Right lobe of liver (tissue), 6 donors: ENCODE measurements around the gene TTC36. TPM values are rescaled to one million over a fixed set of nuclear protein-coding genes. Genes with fewer than 3 reads are reported as not detected.
A peak's percentile ranks its signal among the peaks of the same experiment; 100 is the strongest.

ENCODE experiments used
- ATAC-seq, 4 donors: fragments of 200-7000 bp; cut with Tn5 transposase; one replicate each; pipeline ENCODE4 v1.9.1; 2020; ENCODE audit warnings: mild to moderate bottlenecking in 4 of 4, moderate library complexity in 4 of 4
- DNase-seq, 3 donors: peaks; one replicate each; pipeline ENCODE4 v3.0.0-alpha.2; 2020
- H3K27ac ChIP-seq, 3 donors: fragments of 200-600 bp; one replicate each; pipeline ENCODE4 v1.8.0; 2022
- H3K27me3 ChIP-seq, 2 donors: fragments of 200-600 bp; one replicate each; pipeline ENCODE4 v1.8.0; 2022
- H3K36me3 ChIP-seq, 4 donors: fragments of 200-600 bp; sonication (generic) in 1 of 4; one replicate each; pipeline versions ENCODE4 v1.5.1 to v1.8.0; 2017 to 2022; ENCODE audit warnings: control low read depth in 1 of 4
- H3K4me1 ChIP-seq, 4 donors: fragments of 200-600 bp; sonication (generic) in 1 of 4; one replicate each; pipeline versions ENCODE4 v1.5.1 to v1.8.0; 2017 to 2022; ENCODE audit warnings: control low read depth in 1 of 4
- H3K4me3 ChIP-seq, 3 donors: fragments of 200-600 bp; one replicate each; pipeline ENCODE4 v1.8.0; 2022
- H3K9me3 ChIP-seq, 4 donors: fragments of 200-600 bp; sonication (generic) in 1 of 4; one replicate each; pipeline versions ENCODE4 v1.5.1 to v1.8.0; 2017 to 2022; ENCODE audit warnings: control low read depth in 1 of 4
- POLR2A ChIP-seq: fragments of 450-650 bp; IDR thresholded peaks from one replicate; pipeline ENCODE4 v1.6.1; 2017; ENCODE audit warnings: antibody characterized with exemption, mild to moderate bottlenecking
- WGBS: methylation state at CpG from one replicate; pipeline ENCODE4 v1.1.6; 2018; ENCODE audit warnings: low coverage, low lambda C conversion rate; ENCODE audit not compliant: insufficient coverage; ENCODE audit errors: missing lambda C conversion rate; 5-methylcytosine and 5-hydroxymethylcytosine counted together
- intact Hi-C, 2 donors: fragments of 100-400 bp; cut with DNase I; formaldehyde crosslinking; loops; one replicate each; pipeline versions ENCODE4 v1.11.2 to v1.14.1; 2022
- total RNA-seq, 6 experiments: library from RNA; depleted of rRNA in 2 of 6; stranded (reverse); fragments of >200 nt in 2 of 6; fragmentation: NEBNext Ultra II Directional in 3 of 6; extraction: Animal tissue kit (Norgen Biotek cat#: 25700) in 3 of 6; gene quantifications; one replicate each; pipeline versions ENCODE4 v1.1.0 to v1.2.4, GENCODE V29; 2016 to 2023
- TF ChIP-seq, protein P1 (sequence below), 4 donors: fragments of 200-600 bp in 3 of 4; fragments of 450-650 bp in 1 of 4; IDR thresholded peaks; one replicate each; pipeline versions ENCODE4 v1.5.1 to v1.8.0; 2016 to 2022; ENCODE audit warnings: antibody characterized with exemption in 4 of 4, mild to moderate bottlenecking in 2 of 4
- donor health status: DM: no; HTN: yes; CAD: no.
- donor health status: DM: no; HTN: no; CAD: no.
- donor health status: DM: no; HTN: no; CAD: no.
- donor health status: DM: no; HTN: yes; CAD: no.
- donor health status: DM: no; HTN: yes; CAD: no.

TTC36 gene
- total RNA-seq, 6 experiments from 2014 or later: 21.5 to 88.3 (median 50.6) TPM

DNA sequence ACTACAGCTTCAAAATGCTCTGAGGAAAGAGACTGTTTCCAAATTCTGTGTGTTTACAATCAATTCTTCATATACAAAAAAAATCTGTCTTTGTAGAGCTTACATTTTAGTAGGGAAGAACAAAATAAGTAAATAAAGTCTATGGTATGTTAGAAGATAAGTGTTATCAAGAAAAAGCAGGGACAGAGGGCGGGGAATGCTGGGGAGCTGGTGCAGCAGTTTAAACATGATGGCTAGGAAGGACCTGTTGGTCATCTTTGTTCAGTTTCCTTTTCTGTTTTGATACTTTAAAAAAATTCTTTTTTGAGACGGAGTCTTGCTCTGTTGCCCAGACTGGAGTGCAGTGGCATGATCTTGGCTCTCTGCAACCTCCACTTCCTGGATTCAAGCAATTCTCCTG, 19.9 kb downstream of the TTC36 start:
- no peak for DNase-seq
- WGBS: 95% methylated on average over 2 of the region's 2 CpGs
- intact Hi-C loops: no loop called here
- Histone ChIP-seq H3K36me3 (peaks cover 0 to 12% (median 2%) of the 10 kb centered on the region in 4 donors), H3K4me3 (no peak overlapping the region), H3K27me3 (no peaks in the 10 kb centered on the region), H3K4me1 (peaks cover 0 to 31% (median 7%) of the 10 kb centered on the region in 4 donors), H3K9me3 (no peaks in the 10 kb centered on the region), H3K27ac (no peak overlapping the region)
- no peak for ATAC-seq
- TF ChIP-seq POLR2A: no peak
- TF ChIP-seq, protein P1, sequence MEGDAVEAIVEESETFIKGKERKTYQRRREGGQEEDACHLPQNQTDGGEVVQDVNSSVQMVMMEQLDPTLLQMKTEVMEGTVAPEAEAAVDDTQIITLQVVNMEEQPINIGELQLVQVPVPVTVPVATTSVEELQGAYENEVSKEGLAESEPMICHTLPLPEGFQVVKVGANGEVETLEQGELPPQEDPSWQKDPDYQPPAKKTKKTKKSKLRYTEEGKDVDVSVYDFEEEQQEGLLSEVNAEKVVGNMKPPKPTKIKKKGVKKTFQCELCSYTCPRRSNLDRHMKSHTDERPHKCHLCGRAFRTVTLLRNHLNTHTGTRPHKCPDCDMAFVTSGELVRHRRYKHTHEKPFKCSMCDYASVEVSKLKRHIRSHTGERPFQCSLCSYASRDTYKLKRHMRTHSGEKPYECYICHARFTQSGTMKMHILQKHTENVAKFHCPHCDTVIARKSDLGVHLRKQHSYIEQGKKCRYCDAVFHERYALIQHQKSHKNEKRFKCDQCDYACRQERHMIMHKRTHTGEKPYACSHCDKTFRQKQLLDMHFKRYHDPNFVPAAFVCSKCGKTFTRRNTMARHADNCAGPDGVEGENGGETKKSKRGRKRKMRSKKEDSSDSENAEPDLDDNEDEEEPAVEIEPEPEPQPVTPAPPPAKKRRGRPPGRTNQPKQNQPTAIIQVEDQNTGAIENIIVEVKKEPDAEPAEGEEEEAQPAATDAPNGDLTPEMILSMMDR (IDR thresholded peaks at IDR 0.05): no peak

DNA sequence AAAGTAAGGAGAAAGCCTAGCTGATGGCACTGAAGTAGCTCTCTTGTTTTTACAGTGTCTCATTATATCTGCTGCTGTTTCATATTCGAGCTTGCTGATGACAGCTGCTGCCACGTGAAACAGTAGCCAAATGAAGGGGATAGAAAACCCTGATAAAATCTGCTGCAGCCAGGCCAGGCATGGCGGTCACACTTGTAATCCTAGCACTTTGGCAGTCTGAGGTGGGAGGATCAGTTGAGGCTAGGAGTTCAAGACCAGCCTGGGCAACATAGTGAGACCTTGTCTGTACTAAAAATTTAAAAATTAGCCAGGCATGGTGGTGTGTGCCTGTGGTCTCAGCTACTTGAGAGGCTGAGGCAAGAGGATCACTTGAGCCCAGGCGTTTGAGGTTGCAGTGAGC, 25.1 kb downstream of the TTC36 start:
- Histone ChIP-seq H3K27me3 (no peaks in the 10 kb centered on the region), H3K9me3 (no peaks in the 10 kb centered on the region), H3K4me3 (no peak overlapping the region), H3K4me1 (no peaks in the 10 kb centered on the region), H3K36me3 (peaks cover 0 to 15% (median 2%) of the 10 kb centered on the region in 4 donors), H3K27ac (no peak overlapping the region)
- ATAC-seq (no peak), DNase-seq (no peak)
- 87% methylated on average over 4 of the region's 4 CpGs for WGBS
- TF ChIP-seq POLR2A: no peak
- TF ChIP-seq, protein P1 (IDR thresholded peaks at IDR 0.05): no peak
- intact Hi-C loops: no loop called here

- no peak overlapping the region for H3K27ac ChIP-seq
- H3K9me3 ChIP-seq: no peaks in the 10 kb centered on the region
- no peaks in the 10 kb centered on the region for H3K27me3 ChIP-seq
- TF ChIP-seq POLR2A: no peak
- TF ChIP-seq, protein P1 (IDR thresholded peaks at IDR 0.05): no peak
- H3K36me3 ChIP-seq: no peaks in the 10 kb centered on the region
- 78% methylated on average over 4 of the region's 4 CpGs for WGBS
- no peak overlapping the region for H3K4me3 ChIP-seq
- H3K4me1 ChIP-seq: no peaks in the 10 kb centered on the region
- intact Hi-C loops: no loop called here
- ATAC-seq (no peak), DNase-seq (no peak)
Measured at GRCh38 chr11:118560806-118561205, 33.5 kb downstream of the TTC36 start.

- H3K36me3 ChIP-seq: no peaks in the 10 kb centered on the region
- H3K4me1 ChIP-seq: no peaks in the 10 kb centered on the region
- H3K27me3 ChIP-seq: no peaks in the 10 kb centered on the region
- no peak for ATAC-seq
- H3K4me3 ChIP-seq: peak overlapping the region in 1 of 3 donors; percentile 53
- no peak for DNase-seq
- no peaks in the 10 kb centered on the region for H3K9me3 ChIP-seq
- no peak for TF ChIP-seq POLR2A
- TF ChIP-seq, protein P1 (IDR thresholded peaks at IDR 0.05): no peak
- intact Hi-C loops: no loop called here
- H3K27ac ChIP-seq: no peak overlapping the region
- WGBS: 47% methylated on average over 5 of the region's 5 CpGs
Measured at GRCh38 chr11:118565051-118565450, 37.8 kb downstream of the TTC36 start.

DNA sequence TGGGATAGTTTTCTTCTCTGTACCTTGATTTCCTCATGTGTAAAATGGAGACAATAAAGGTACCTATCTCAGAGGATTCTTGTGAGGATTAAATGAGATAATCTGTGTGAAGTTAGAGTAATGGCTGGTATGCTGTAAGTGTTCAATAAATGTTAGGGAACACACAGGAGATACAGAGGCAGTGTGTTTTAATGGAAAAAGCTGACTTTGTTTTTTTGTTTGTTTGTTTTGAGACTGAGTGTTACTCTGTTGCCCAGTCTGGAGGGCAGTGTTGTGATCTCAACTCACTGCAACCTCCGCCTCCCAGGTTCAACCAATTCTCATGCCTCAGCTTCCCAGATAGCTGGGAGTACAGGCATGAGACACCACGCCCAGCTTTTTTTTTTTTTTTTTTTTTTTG, 42.4 kb downstream of the TTC36 start:
- Histone ChIP-seq H3K27me3 (no peaks in the 10 kb centered on the region), H3K9me3 (no peaks in the 10 kb centered on the region), H3K4me3 (no peak overlapping the region), H3K36me3 (no peaks in the 10 kb centered on the region), H3K27ac (no peak overlapping the region), H3K4me1 (peaks cover 0 to 15% (median 5%) of the 10 kb centered on the region in 4 donors)
- TF ChIP-seq, protein P1 (IDR thresholded peaks at IDR 0.05): no peak
- TF ChIP-seq POLR2A: no peak
- WGBS: 93% methylated on average over 2 of the region's 2 CpGs
- intact Hi-C loops: no loop called here
- no peak for ATAC-seq
- DNase-seq: no peak
